ENCODE results near the gene VAC14.

DNA sequence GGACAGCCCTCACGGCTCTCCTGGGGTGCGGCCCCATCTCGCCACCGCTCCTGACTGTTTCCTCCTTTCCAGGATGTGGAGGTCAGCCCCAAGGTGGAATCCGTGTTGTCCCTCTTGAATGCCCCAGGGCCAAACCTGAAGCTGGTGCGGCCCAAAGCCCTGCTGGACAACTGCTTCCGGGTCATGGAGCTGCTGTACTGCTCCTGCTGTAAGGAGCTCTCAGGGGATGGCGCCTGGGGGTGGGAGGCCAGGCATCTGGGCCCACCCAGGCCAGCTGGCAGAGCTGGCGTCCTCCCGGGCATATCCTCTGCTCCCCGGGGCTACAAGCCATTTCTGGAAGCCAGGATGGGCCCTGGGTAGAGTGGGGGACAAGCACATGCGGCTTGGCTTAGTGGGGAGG is 141.4 kb downstream of the VAC14 start:
- TF ChIP-seq, protein P1, sequence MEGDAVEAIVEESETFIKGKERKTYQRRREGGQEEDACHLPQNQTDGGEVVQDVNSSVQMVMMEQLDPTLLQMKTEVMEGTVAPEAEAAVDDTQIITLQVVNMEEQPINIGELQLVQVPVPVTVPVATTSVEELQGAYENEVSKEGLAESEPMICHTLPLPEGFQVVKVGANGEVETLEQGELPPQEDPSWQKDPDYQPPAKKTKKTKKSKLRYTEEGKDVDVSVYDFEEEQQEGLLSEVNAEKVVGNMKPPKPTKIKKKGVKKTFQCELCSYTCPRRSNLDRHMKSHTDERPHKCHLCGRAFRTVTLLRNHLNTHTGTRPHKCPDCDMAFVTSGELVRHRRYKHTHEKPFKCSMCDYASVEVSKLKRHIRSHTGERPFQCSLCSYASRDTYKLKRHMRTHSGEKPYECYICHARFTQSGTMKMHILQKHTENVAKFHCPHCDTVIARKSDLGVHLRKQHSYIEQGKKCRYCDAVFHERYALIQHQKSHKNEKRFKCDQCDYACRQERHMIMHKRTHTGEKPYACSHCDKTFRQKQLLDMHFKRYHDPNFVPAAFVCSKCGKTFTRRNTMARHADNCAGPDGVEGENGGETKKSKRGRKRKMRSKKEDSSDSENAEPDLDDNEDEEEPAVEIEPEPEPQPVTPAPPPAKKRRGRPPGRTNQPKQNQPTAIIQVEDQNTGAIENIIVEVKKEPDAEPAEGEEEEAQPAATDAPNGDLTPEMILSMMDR (IDR thresholded peaks at IDR 0.05), result no peak
- TF ChIP-seq EZH2phosphoT487 (IDR thresholded peaks at IDR 0.05; ENCODE audit: borderline replicate concordance, low read depth), result no peak
- TF ChIP-seq SIN3A (IDR thresholded peaks at IDR 0.05; ENCODE audit: borderline replicate concordance, low read depth, low read length), result no peak
- TF ChIP-seq JUND (IDR thresholded peaks at IDR 0.05), result no peak
- TF ChIP-seq, protein P2, sequence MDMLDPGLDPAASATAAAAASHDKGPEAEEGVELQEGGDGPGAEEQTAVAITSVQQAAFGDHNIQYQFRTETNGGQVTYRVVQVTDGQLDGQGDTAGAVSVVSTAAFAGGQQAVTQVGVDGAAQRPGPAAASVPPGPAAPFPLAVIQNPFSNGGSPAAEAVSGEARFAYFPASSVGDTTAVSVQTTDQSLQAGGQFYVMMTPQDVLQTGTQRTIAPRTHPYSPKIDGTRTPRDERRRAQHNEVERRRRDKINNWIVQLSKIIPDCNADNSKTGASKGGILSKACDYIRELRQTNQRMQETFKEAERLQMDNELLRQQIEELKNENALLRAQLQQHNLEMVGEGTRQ (IDR thresholded peaks at IDR 0.05; ENCODE audit: borderline replicate concordance, low read depth, low read length), result no peak
- TF ChIP-seq RXRA (IDR thresholded peaks at IDR 0.05; ENCODE audit: borderline replicate concordance, low read depth), result no peak
- TF ChIP-seq RFX5 (IDR thresholded peaks at IDR 0.05; ENCODE audit: low read length), result no peak
- TF ChIP-seq, protein P3, sequence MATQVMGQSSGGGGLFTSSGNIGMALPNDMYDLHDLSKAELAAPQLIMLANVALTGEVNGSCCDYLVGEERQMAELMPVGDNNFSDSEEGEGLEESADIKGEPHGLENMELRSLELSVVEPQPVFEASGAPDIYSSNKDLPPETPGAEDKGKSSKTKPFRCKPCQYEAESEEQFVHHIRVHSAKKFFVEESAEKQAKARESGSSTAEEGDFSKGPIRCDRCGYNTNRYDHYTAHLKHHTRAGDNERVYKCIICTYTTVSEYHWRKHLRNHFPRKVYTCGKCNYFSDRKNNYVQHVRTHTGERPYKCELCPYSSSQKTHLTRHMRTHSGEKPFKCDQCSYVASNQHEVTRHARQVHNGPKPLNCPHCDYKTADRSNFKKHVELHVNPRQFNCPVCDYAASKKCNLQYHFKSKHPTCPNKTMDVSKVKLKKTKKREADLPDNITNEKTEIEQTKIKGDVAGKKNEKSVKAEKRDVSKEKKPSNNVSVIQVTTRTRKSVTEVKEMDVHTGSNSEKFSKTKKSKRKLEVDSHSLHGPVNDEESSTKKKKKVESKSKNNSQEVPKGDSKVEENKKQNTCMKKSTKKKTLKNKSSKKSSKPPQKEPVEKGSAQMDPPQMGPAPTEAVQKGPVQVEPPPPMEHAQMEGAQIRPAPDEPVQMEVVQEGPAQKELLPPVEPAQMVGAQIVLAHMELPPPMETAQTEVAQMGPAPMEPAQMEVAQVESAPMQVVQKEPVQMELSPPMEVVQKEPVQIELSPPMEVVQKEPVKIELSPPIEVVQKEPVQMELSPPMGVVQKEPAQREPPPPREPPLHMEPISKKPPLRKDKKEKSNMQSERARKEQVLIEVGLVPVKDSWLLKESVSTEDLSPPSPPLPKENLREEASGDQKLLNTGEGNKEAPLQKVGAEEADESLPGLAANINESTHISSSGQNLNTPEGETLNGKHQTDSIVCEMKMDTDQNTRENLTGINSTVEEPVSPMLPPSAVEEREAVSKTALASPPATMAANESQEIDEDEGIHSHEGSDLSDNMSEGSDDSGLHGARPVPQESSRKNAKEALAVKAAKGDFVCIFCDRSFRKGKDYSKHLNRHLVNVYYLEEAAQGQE (IDR thresholded peaks at IDR 0.05; ENCODE audit: low read depth, low read length), result no peak
- TF ChIP-seq FOXM1 (IDR thresholded peaks at IDR 0.05; ENCODE audit: low read depth), result no peak
- no peak for TF ChIP-seq NFIC (IDR thresholded peaks at IDR 0.05; ENCODE audit: borderline replicate concordance)
- TF ChIP-seq POLR2AphosphoS5 (IDR thresholded peaks at IDR 0.05; ENCODE audit: low read depth, low read length), result no peak
- no peak for TF ChIP-seq TCF12 (IDR thresholded peaks at IDR 0.05)

All from SK-N-SH (cell line).